ENCODE results near the gene ANKRD23.

DNA sequence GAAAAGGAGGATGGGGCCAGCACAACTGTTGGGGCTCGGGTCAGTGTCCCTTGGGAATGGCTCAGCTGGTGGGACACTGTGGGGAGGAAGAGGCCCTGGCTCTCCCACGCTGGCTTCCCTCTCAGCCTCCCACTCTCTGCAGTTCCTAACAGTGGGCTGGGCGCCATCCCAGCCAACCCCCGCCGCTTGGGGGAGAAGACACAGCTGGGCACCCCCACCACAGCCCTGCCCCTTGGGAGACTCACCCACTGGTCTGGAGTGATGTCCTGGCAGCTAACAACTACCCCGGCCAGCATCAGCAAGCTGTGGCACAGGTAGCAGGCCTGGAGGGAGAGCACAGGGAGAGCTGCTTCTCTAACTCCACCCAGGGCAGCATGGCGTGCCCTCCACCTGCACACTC, 34.4 kb upstream of the ANKRD23 start:
- TF ChIP-seq, protein P1, sequence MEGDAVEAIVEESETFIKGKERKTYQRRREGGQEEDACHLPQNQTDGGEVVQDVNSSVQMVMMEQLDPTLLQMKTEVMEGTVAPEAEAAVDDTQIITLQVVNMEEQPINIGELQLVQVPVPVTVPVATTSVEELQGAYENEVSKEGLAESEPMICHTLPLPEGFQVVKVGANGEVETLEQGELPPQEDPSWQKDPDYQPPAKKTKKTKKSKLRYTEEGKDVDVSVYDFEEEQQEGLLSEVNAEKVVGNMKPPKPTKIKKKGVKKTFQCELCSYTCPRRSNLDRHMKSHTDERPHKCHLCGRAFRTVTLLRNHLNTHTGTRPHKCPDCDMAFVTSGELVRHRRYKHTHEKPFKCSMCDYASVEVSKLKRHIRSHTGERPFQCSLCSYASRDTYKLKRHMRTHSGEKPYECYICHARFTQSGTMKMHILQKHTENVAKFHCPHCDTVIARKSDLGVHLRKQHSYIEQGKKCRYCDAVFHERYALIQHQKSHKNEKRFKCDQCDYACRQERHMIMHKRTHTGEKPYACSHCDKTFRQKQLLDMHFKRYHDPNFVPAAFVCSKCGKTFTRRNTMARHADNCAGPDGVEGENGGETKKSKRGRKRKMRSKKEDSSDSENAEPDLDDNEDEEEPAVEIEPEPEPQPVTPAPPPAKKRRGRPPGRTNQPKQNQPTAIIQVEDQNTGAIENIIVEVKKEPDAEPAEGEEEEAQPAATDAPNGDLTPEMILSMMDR (conservative IDR thresholded peaks at IDR 0.05 in 1 of 2, IDR thresholded peaks at IDR 0.05 in 1 of 2; ENCODE audit: low read depth in 1 of 2, low read length in 2 of 2), result no peak
- TF ChIP-seq EZH2 (IDR thresholded peaks at IDR 0.05; ENCODE audit: low read length, missing control alignments), result no peak
